ENCODE results near the gene SLC6A13. TPM values are rescaled to one million over a fixed set of nuclear protein-coding genes. Genes with fewer than 3 reads are reported as not detected.

The SLC6A13 gene
- polyA plus RNA-seq, 1 donor (not counting 4 experiments of a cell fraction or from before 2014, with no cell fraction given): 0.33 TPM

DNA sequence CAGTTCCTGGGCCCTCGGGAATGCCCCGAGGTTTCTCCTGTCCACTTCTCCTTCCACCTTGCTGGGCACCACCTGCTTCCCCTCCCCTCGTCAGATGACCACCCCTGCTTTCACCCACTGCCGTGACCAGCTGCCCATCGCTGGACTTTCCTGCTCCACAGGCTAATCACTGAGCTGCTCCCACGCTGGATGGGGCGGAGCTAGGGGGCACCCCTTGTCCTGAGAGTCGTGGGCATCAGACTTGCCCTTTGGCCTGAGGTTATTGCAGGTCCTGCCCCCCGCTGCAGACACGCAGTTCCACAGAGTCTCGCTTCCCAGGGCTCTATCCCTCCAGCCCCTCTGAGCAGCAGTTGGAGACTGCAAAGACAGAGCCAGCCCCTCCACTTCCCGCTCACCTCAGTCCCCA is 49.1 kb downstream of the SLC6A13 start:
- Histone ChIP-seq H3K36me3 (ENCODE audit: control insufficient read depth in 2 of 2, extremely low read depth in 1 of 2, insufficient read depth in 2 of 2, low read length in 2 of 2) (no peaks in the 10 kb centered on the region), H3K4me3 (ENCODE audit: control insufficient read depth in 2 of 3, extremely low read depth in 1 of 3, insufficient read depth in 2 of 3, low read depth in 1 of 3, low read length in 3 of 3) (no peak overlapping the region), H3K27ac (ENCODE audit: control insufficient read depth, insufficient read depth, low read length) (no peak overlapping the region), H3K79me2 (ENCODE audit: control insufficient read depth, insufficient read depth, low read length) (no peaks in the 10 kb centered on the region), H3K9me1 (ENCODE audit: control insufficient read depth, extremely low read depth, insufficient read depth, low read length) (no peaks in the 10 kb centered on the region), H3K27me3 (ENCODE audit: control insufficient read depth, extremely low read depth, insufficient read depth, low read length) (peaks cover 33% of the 10 kb centered on the region), H2AFZ (ENCODE audit: control insufficient read depth, low read length) (no peak overlapping the region), H3K4me1 (ENCODE audit: control insufficient read depth, extremely low read depth, insufficient read depth, low read length) (no peaks in the 10 kb centered on the region), H3K9me3 (ENCODE audit: control insufficient read depth, low read depth, low read length) (no peaks in the 10 kb centered on the region), H3K9ac (ENCODE audit: control insufficient read depth, extremely low read depth, insufficient read depth, low read length) (no peak overlapping the region), H4K20me1 (ENCODE audit: control insufficient read depth, extremely low read depth, insufficient read depth, low read length) (no peaks in the 10 kb centered on the region), H3K4me2 (ENCODE audit: control insufficient read depth, extremely low read depth, insufficient read depth, low read depth, low read length) (no peak overlapping the region)
- DNase-seq (ENCODE audit: low read depth, low spot score) (no peak), FAIRE-seq (no peak)
- dilution Hi-C loops (cut with MboI; ENCODE audit: extremely low pct_ligation_motif_present, low sequenced_read_pairs): no loop called here
- TF ChIP-seq, protein P1, sequence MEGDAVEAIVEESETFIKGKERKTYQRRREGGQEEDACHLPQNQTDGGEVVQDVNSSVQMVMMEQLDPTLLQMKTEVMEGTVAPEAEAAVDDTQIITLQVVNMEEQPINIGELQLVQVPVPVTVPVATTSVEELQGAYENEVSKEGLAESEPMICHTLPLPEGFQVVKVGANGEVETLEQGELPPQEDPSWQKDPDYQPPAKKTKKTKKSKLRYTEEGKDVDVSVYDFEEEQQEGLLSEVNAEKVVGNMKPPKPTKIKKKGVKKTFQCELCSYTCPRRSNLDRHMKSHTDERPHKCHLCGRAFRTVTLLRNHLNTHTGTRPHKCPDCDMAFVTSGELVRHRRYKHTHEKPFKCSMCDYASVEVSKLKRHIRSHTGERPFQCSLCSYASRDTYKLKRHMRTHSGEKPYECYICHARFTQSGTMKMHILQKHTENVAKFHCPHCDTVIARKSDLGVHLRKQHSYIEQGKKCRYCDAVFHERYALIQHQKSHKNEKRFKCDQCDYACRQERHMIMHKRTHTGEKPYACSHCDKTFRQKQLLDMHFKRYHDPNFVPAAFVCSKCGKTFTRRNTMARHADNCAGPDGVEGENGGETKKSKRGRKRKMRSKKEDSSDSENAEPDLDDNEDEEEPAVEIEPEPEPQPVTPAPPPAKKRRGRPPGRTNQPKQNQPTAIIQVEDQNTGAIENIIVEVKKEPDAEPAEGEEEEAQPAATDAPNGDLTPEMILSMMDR (optimal IDR thresholded peaks at IDR 0.05 in 1 of 3, IDR thresholded peaks at IDR 0.05 in 1 of 3, conservative IDR thresholded peaks at IDR 0.05 in 1 of 3; ENCODE audit: extremely low read depth in 1 of 3, insufficient read depth in 2 of 3, low read length in 3 of 3): no peak
- TF ChIP-seq EZH2 (IDR thresholded peaks at IDR 0.05; ENCODE audit: low read length): no peak

- dilution Hi-C loops (cut with MboI; ENCODE audit: extremely low pct_ligation_motif_present, low sequenced_read_pairs): no loop called here
These were observed 49.7 kb downstream of the SLC6A13 start for GRCh38 chr12:212715-213526.

More at GRCh38 chr12:212715-213526, 49.7 kb downstream of the SLC6A13 start:
- Histone ChIP-seq H3K79me2 (ENCODE audit: control insufficient read depth, insufficient read depth, low read length) (no peaks in the 10 kb centered on the region), H3K27ac (ENCODE audit: control insufficient read depth, insufficient read depth, low read length) (no peak overlapping the region), H3K9me1 (ENCODE audit: control insufficient read depth, extremely low read depth, insufficient read depth, low read length) (no peaks in the 10 kb centered on the region), H3K36me3 (ENCODE audit: control insufficient read depth in 2 of 2, extremely low read depth in 1 of 2, insufficient read depth in 2 of 2, low read length in 2 of 2) (no peaks in the 10 kb centered on the region), H3K4me1 (ENCODE audit: control insufficient read depth, extremely low read depth, insufficient read depth, low read length) (no peaks in the 10 kb centered on the region), H3K9me3 (ENCODE audit: control insufficient read depth, low read depth, low read length) (no peaks in the 10 kb centered on the region), H3K4me3 (ENCODE audit: control insufficient read depth in 2 of 3, extremely low read depth in 1 of 3, insufficient read depth in 2 of 3, low read depth in 1 of 3, low read length in 3 of 3) (no peak overlapping the region), H4K20me1 (ENCODE audit: control insufficient read depth, extremely low read depth, insufficient read depth, low read length) (no peaks in the 10 kb centered on the region), H2AFZ (ENCODE audit: control insufficient read depth, low read length) (no peak overlapping the region), H3K27me3 (ENCODE audit: control insufficient read depth, extremely low read depth, insufficient read depth, low read length) (peaks cover 33% of the 10 kb centered on the region), H3K9ac (ENCODE audit: control insufficient read depth, extremely low read depth, insufficient read depth, low read length) (no peak overlapping the region), H3K4me2 (ENCODE audit: control insufficient read depth, extremely low read depth, insufficient read depth, low read depth, low read length) (no peak overlapping the region)
- no peak for FAIRE-seq
- TF ChIP-seq, protein P1 (optimal IDR thresholded peaks at IDR 0.05 in 1 of 3, IDR thresholded peaks at IDR 0.05 in 1 of 3, conservative IDR thresholded peaks at IDR 0.05 in 1 of 3; ENCODE audit: extremely low read depth in 1 of 3, insufficient read depth in 2 of 3, low read length in 3 of 3): no peak
- TF ChIP-seq EZH2 (IDR thresholded peaks at IDR 0.05; ENCODE audit: low read length): no peak
- no peak for DNase-seq (ENCODE audit: low read depth, low spot score)

Measured in keratinocyte (primary cell).